RWPE2 (cell line): ENCODE results near the gene KCNA3.

ENCODE experiments used
- ATAC-seq: fragments of 200-7000 bp; cut with Tn5 transposase; 3 replicates; pipeline ENCODE4 v1.9.1; 2021; ENCODE audit warnings: low read depth
- DNase-seq: peaks from one replicate; pipeline ENCODE4 v3.0.0-alpha.2; 2020; ENCODE audit warnings: low spot score
- H3K27ac ChIP-seq: fragments of 450-650 bp; 2 replicates; pipeline ENCODE4 v1.5.1; 2017; ENCODE audit warnings: mild to moderate bottlenecking; ENCODE audit not compliant: poor library complexity, severe bottlenecking
- H3K27me3 ChIP-seq: fragments of 250-450 bp; sonication (Bioruptor Pico); 2 replicates; pipeline ENCODE4 v1.5.1; 2021; ENCODE audit warnings: mild to moderate bottlenecking, moderate library complexity; ENCODE audit not compliant: insufficient read depth, poor library complexity, severe bottlenecking
- H3K36me3 ChIP-seq: fragments of 250-450 bp; sonication (Bioruptor Pico); 2 replicates; pipeline ENCODE4 v1.5.1; 2020; ENCODE audit warnings: low read depth, mild to moderate bottlenecking, moderate library complexity
- H3K4me1 ChIP-seq: fragments of 250-450 bp; sonication (Bioruptor Pico); 2 replicates; pipeline ENCODE4 v1.5.1; 2021; ENCODE audit warnings: mild to moderate bottlenecking, moderate library complexity; ENCODE audit not compliant: insufficient read depth, poor library complexity, severe bottlenecking
- H3K4me3 ChIP-seq: fragments of 250-450 bp; sonication (Bioruptor Pico); 2 replicates; pipeline ENCODE4 v1.5.1; 2021; ENCODE audit warnings: mild to moderate bottlenecking, moderate library complexity; ENCODE audit not compliant: severe bottlenecking
- H3K9me3 ChIP-seq: fragments of 250-450 bp; sonication (Bioruptor Pico); 2 replicates; pipeline ENCODE4 v1.5.1; 2021; ENCODE audit warnings: mild to moderate bottlenecking, moderate library complexity; ENCODE audit not compliant: severe bottlenecking
- CTCF ChIP-seq: fragments of 450-650 bp; IDR thresholded peaks from one replicate; pipeline ENCODE4 v1.5.1; 2017; ENCODE audit warnings: mild to moderate bottlenecking, moderate library complexity; ENCODE audit not compliant: poor library complexity, severe bottlenecking

KCNA3 gene

DNA sequence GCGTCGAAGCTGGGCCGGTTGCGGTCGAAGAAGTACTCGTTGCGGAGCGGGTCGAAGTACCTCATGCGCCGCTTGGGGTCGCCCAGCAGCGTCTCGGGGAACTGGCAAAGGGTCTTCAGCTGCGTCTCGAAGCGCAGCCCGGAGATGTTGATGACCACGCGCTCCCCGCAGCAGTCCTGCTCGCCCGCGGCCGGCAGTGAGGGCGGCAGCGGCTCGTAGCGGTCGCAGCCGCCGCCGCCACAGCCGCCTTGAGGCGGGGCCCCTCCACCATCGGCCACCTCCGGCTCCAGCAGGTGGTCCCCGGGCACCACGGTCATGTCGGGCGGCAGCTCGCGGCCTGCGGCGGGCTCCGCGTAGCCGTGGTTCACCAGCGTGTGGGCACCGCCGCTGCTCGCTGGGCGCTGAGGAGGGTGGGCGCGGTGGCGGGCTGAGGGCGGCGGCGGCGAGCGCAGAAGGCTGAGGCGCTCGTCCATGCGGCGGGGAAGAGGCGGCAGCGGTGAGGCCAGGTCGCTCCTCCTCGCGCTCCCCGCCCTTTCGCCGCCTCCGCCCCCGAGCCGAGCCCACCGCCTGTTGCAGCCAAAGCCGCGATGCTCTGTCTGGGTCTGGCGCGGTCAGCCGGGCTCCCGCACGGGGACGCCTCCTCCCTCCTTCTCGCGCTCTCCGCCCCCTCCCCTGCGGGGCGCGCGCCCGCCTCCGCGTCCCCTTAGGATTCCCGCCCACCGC is at the start of gene KCNA3:
Gene KCNA3 (minus strand): TSS at position 604 of the 723 bp plus-strand sequence. CDS start 131 bp downstream, at position 473.
- H3K4me1 ChIP-seq = no peaks in the 10 kb centered on the region
- ATAC-seq (peak; percentile 57), DNase-seq (peak; percentile 39)

DNA sequence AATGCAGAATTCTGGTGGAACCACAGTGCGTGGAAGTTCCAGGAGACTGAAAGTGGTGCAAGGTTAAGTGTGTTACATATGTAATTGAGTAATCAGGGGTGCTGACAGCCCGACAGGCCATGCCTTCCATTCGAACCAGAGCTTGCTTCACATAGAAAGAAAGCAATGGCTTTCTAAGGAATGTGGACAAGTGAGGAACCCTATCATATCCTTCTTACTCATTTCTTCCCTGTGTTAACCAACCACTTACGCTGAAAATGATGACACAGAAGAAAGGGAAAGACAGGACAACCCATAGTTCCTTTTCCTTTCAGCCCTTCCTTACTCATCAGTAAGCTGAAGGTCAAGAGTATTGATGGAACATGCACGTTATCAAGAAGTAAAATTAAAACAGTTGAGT is 48.1 kb upstream of the KCNA3 start:
- H3K27me3 ChIP-seq = no peaks in the 10 kb centered on the region
- no peak for ATAC-seq

More for the DNA sequence above, at the start of gene KCNA3:
- no peaks in the 10 kb centered on the region for H3K36me3 ChIP-seq
- H3K4me3 ChIP-seq = peak within 1 kb of the TSS; percentile 22
- H3K27me3 ChIP-seq = peaks cover 77% of the 10 kb centered on the region
- no peak within 1 kb of the TSS for H3K27ac ChIP-seq
- H3K9me3 ChIP-seq = no peaks in the 10 kb centered on the region
- no peak for TF ChIP-seq CTCF

DNA sequence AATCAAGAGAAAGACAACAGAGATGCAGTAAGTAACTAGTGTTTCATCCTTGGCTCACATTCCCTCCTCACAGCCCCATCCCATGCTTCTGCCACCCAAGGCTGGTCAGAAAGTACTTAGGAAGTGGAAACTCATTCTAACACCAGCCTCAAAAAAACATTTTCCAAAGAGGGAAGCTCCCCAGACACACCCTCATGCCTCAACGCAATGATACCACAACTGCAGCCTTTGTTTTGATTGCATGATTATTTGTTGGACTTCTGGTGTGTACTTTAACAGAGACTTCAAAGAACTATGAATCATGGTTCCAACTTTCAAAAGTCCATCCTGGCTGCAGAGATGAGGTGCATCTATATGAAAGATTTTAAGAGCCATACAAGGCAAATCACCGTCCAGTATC is 45.2 kb upstream of the KCNA3 start:
- H3K36me3 ChIP-seq = no peaks in the 10 kb centered on the region
- no peaks in the 10 kb centered on the region for H3K9me3 ChIP-seq
- H3K4me1 ChIP-seq = no peaks in the 10 kb centered on the region
- H3K4me3 ChIP-seq = no peak overlapping the region
- no peak for TF ChIP-seq CTCF
- H3K27me3 ChIP-seq = no peaks in the 10 kb centered on the region
- DNase-seq (no peak), ATAC-seq (no peak)
- H3K27ac ChIP-seq = no peak overlapping the region

More for the DNA sequence above, 48.1 kb upstream of the KCNA3 start:
- H3K36me3 ChIP-seq = no peaks in the 10 kb centered on the region
- no peak overlapping the region for H3K4me3 ChIP-seq
- H3K9me3 ChIP-seq = no peaks in the 10 kb centered on the region
- no peak for DNase-seq
- H3K27ac ChIP-seq = no peak overlapping the region
- H3K4me1 ChIP-seq = no peaks in the 10 kb centered on the region
- TF ChIP-seq CTCF = no peak

- H3K4me3 ChIP-seq = no peak overlapping the region
- no peak overlapping the region for H3K27ac ChIP-seq
- no peaks in the 10 kb centered on the region for H3K4me1 ChIP-seq
- TF ChIP-seq CTCF = no peak
- no peaks in the 10 kb centered on the region for H3K27me3 ChIP-seq
- DNase-seq = no peak
- no peaks in the 10 kb centered on the region for H3K9me3 ChIP-seq
- no peaks in the 10 kb centered on the region for H3K36me3 ChIP-seq
- ATAC-seq = no peak
These were observed 43.7 kb upstream of the KCNA3 start for GRCh38 chr1:110718452-110718851.

GRCh38 chr1:110717179-110717578 is 42.4 kb upstream of the KCNA3 start:
- H3K4me1 ChIP-seq = no peaks in the 10 kb centered on the region
- no peaks in the 10 kb centered on the region for H3K27me3 ChIP-seq
- ATAC-seq = no peak
- no peaks in the 10 kb centered on the region for H3K9me3 ChIP-seq
- H3K27ac ChIP-seq = no peak overlapping the region
- no peak overlapping the region for H3K4me3 ChIP-seq
- no peak for TF ChIP-seq CTCF
- no peak for DNase-seq
- H3K36me3 ChIP-seq = no peaks in the 10 kb centered on the region
